ENCODE results near the gene DMD. TPM values are rescaled to one million over a fixed set of nuclear protein-coding genes. Genes with fewer than 3 reads are reported as not detected.
"Not testable (repeated sequence)": the region's sequence is repeated elsewhere in the genome, so short reads cannot be mapped to it uniquely, and the experiment has no call there.

DMD gene
- total RNA-seq, 4 donors from 2014 or later: 18.7 to 69.5 (median 38.5) TPM

GRCh38 chrX:31384471-31384870 lies 1826.9 kb downstream of the DMD start:
- H3K27me3 ChIP-seq: no peaks in the 10 kb centered on the region
- H3K4me1 ChIP-seq: no peaks in the 10 kb centered on the region
- no peak for TF ChIP-seq POLR2AphosphoS5 (IDR thresholded peaks at IDR 0.05)
- TF ChIP-seq CTCF (IDR thresholded peaks at IDR 0.05): no peak
- no peak for TF ChIP-seq POLR2A (IDR thresholded peaks at IDR 0.05)
- no peak for TF ChIP-seq EP300 (IDR thresholded peaks at IDR 0.05)
- no peaks in the 10 kb centered on the region for H3K9me3 ChIP-seq
- 89% methylated on average over 1 of the region's 1 CpG for WGBS
- DNase-seq (ENCODE audit: low spot score in 2 of 2): no peak
- H3K27ac ChIP-seq: no peak overlapping the region
- no peak overlapping the region for H3K4me3 ChIP-seq
- no peaks in the 10 kb centered on the region for H3K36me3 ChIP-seq

GRCh38 chrX:31383991-31384390 lies 1827.4 kb downstream of the DMD start:
- no peak for DNase-seq (ENCODE audit: low spot score in 2 of 2)
- H3K4me3 ChIP-seq: no peak overlapping the region
- H3K4me1 ChIP-seq: no peaks in the 10 kb centered on the region
- 86% methylated on average over 8 of the region's 8 CpGs for WGBS
- TF ChIP-seq POLR2A (IDR thresholded peaks at IDR 0.05) (no peak), EP300 (IDR thresholded peaks at IDR 0.05) (no peak), POLR2AphosphoS5 (IDR thresholded peaks at IDR 0.05) (no peak), CTCF (IDR thresholded peaks at IDR 0.05) (no peak)
- H3K36me3 ChIP-seq: no peaks in the 10 kb centered on the region
- no peaks in the 10 kb centered on the region for H3K9me3 ChIP-seq
- no peaks in the 10 kb centered on the region for H3K27me3 ChIP-seq
- no peak overlapping the region for H3K27ac ChIP-seq

- DNase-seq (ENCODE audit: low spot score in 2 of 2); H3K9me3 ChIP-seq: not testable (repeated sequence)
- 83% methylated on average over 6 of the region's 6 CpGs for WGBS
Measured at GRCh38 chrX:31378973-31379372, 1832.4 kb downstream of the DMD start.

GRCh38 chrX:31377821-31378220 lies 1833.5 kb downstream of the DMD start:
- not testable (repeated sequence) for H3K4me1 ChIP-seq; DNase-seq (ENCODE audit: low spot score in 2 of 2); H3K4me3 ChIP-seq; H3K36me3 ChIP-seq; H3K27ac ChIP-seq; H3K27me3 ChIP-seq; H3K9me3 ChIP-seq
- WGBS: 83% methylated on average over 8 of the region's 8 CpGs

More at GRCh38 chrX:31378973-31379372, 1832.4 kb downstream of the DMD start:
- not testable (repeated sequence) for H3K27me3 ChIP-seq, H3K27ac ChIP-seq, H3K36me3 ChIP-seq, H3K4me1 ChIP-seq, H3K4me3 ChIP-seq

- Histone ChIP-seq H3K27ac (no peak overlapping the region), H3K4me1 (no peaks in the 10 kb centered on the region), H3K36me3 (no peaks in the 10 kb centered on the region), H3K9me3 (no peaks in the 10 kb centered on the region), H3K27me3 (no peaks in the 10 kb centered on the region), H3K4me3 (no peak overlapping the region)
- 26% methylated on average over 2 of the region's 2 CpGs for WGBS
- no peak for TF ChIP-seq CTCF (IDR thresholded peaks at IDR 0.05)
- TF ChIP-seq EP300 (IDR thresholded peaks at IDR 0.05): no peak
- TF ChIP-seq POLR2A (IDR thresholded peaks at IDR 0.05): no peak
- TF ChIP-seq POLR2AphosphoS5 (IDR thresholded peaks at IDR 0.05): no peak
- DNase-seq (ENCODE audit: low spot score in 2 of 2): no peak
Measured at GRCh38 chrX:31376408-31377022, 1834.8 kb downstream of the DMD start.

GRCh38 chrX:31374786-31375185 lies 1836.6 kb downstream of the DMD start:
- WGBS: 77% methylated on average over 4 of the region's 4 CpGs
- Histone ChIP-seq H3K36me3 (no peaks in the 10 kb centered on the region), H3K4me3 (no peak overlapping the region), H3K27ac (no peak overlapping the region), H3K4me1 (no peaks in the 10 kb centered on the region), H3K9me3 (no peaks in the 10 kb centered on the region), H3K27me3 (no peaks in the 10 kb centered on the region)
- no peak for DNase-seq (ENCODE audit: low spot score in 2 of 2)
- TF ChIP-seq EP300 (IDR thresholded peaks at IDR 0.05): no peak
- no peak for TF ChIP-seq POLR2AphosphoS5 (IDR thresholded peaks at IDR 0.05)
- no peak for TF ChIP-seq CTCF (IDR thresholded peaks at IDR 0.05)
- TF ChIP-seq POLR2A (IDR thresholded peaks at IDR 0.05): no peak
